GM23248 (cell line): ENCODE data around the gene GTF2A2.

Source experiments
- EZH2 ChIP-seq: fragments of 200-600 bp; sonication (generic); IDR thresholded peaks from 2 replicates; pipeline ENCODE4 v1.6.1; 2018; ENCODE audit warnings: antibody characterized with exemption, mild to moderate bottlenecking; ENCODE audit not compliant: insufficient read depth, poor library complexity, severe bottlenecking
- EZH2phosphoT487 ChIP-seq: fragments of 200-600 bp; sonication (generic); IDR thresholded peaks from 2 replicates; pipeline ENCODE4 v1.6.1; 2018; ENCODE audit warnings: antibody characterized with exemption, moderate library complexity, mild to moderate bottlenecking, low read depth; ENCODE audit not compliant: insufficient read depth

GRCh38 chr15:59688782-59689625, 31.7 kb upstream of the GTF2A2 start, which contains the start of gene BNIP2:
- no peak for TF ChIP-seq EZH2phosphoT487
- no peak for TF ChIP-seq EZH2
